Stomach (tissue), 9 donors: ENCODE results near the gene RBMS3. TPM values are rescaled to one million over a fixed set of nuclear protein-coding genes. Genes with fewer than 3 reads are reported as not detected.

ENCODE experiments used
- DNase-seq, 2 donors: peaks; one replicate each; pipeline versions ENCODE4 v3.0.0 to v3.0.0-alpha.2; 2013 to 2019
- H3K27ac ChIP-seq, 5 donors: fragments of 200-600 bp in 4 of 5; sonication (generic) in 4 of 5; one replicate each; pipeline ENCODE4 v1.5.1; 2013 to 2019; ENCODE audit warnings: mild to moderate bottlenecking in 1 of 5, moderate library complexity in 1 of 5
- H3K27me3 ChIP-seq, 3 donors: fragments of 200-600 bp; sonication (generic); one replicate each; pipeline ENCODE4 v1.5.1; 2017 to 2019; ENCODE audit warnings: mixed run types in 1 of 3
- H3K36me3 ChIP-seq, 4 donors: fragments of 200-600 bp; sonication (generic); 1 replicate in 3 of 4; 2 replicates in 1 of 4; pipeline ENCODE4 v1.5.1; 2016 to 2019
- H3K4me1 ChIP-seq, 4 donors: fragments of 200-600 bp; sonication (generic); one replicate each; pipeline ENCODE4 v1.5.1; 2016 to 2019
- H3K4me3 ChIP-seq, 4 donors: fragments of 200-600 bp; sonication (generic) in 3 of 4; one replicate each; pipeline ENCODE4 v1.5.1; 2016 to 2019; ENCODE audit warnings: mild to moderate bottlenecking in 1 of 4
- H3K9me3 ChIP-seq, 4 donors: fragments of 200-600 bp; sonication (generic); one replicate each; pipeline ENCODE4 v1.5.1; 2016 to 2019
- EP300 ChIP-seq: sonication (generic); formaldehyde crosslinking; IDR thresholded peaks from one replicate; pipeline ENCODE4 v1.6.1; 2017; ENCODE audit warnings: antibody characterized with exemption
- POLR2A ChIP-seq, 4 donors: fragments of 450-650 bp; IDR thresholded peaks; one replicate each; pipeline ENCODE4 v1.6.1; 2016; ENCODE audit warnings: antibody characterized with exemption in 4 of 4, control low read depth in 2 of 4, mild to moderate bottlenecking in 1 of 4, moderate library complexity in 1 of 4
- POLR2AphosphoS5 ChIP-seq, 3 donors: sonication (generic); formaldehyde crosslinking; IDR thresholded peaks; one replicate each; pipeline ENCODE4 v1.6.1; 2016; ENCODE audit warnings: antibody characterized with exemption in 3 of 3
- WGBS, 5 donors: extraction: QIAGEN DNeasy Blood & Tissue Kit in 3 of 5; methylation state at CpG; one replicate each; pipeline versions ENCODE4 v1.1.5 to v1.1.7; 2013 to 2018; 5-methylcytosine and 5-hydroxymethylcytosine counted together
- intact Hi-C: fragments of 100-400 bp; cut with DNase I; formaldehyde crosslinking; loops from one replicate; pipeline ENCODE4 v1.15.1; 2023; ENCODE audit warnings: low total_unique reads
- polyA plus RNA-seq, 3 donors: library from polyadenylated mRNA; stranded (reverse); fragments of 200-250 nt; gene quantifications; one replicate each; pipeline ENCODE4 v1.2.3, GENCODE V29; 2013
- total RNA-seq, 5 donors: library from RNA; depleted of rRNA; stranded (reverse); fragments of >200 nt; gene quantifications; one replicate each; pipeline versions ENCODE4 v1.1.0 to v1.2.3, GENCODE V29; 2014 to 2016
- TF ChIP-seq, protein P1 (sequence below), 7 experiments: fragments of 450-650 bp in 4 of 7; fragments of 200-600 bp in 3 of 7; sonication (generic) in 3 of 7; IDR thresholded peaks; one replicate each; pipeline ENCODE4 v1.5.1; 2016 to 2019; ENCODE audit warnings: antibody characterized with exemption in 7 of 7, control low read depth in 2 of 7, mild to moderate bottlenecking in 1 of 7
- donor health status: healthy with polysubstance abuse.
- donor health status: Bipolar disorder and iron deficiency.
- donor health status: healthy.

RBMS3 gene
- total and polyA plus RNA-seq, 8 donors = 2.0 to 103 (median 16.0) TPM

DNA sequence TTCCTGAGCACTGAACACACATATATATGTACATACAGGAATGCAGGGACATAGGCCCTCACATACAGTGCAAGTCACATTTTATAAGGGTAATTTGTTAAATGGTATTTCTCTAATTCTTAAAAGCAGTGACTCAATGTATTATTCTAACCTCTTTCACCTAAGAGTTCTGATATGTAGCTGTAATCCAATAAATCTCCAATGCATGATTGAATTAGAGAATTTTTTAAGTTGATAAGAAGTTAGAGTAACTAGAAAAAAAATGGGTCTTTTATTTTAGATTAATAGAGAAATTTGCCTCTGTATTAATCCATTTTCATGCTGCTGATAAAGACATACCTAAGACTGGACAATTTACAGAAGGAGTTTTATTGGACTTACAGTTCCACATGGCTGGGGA, 98.2 kb downstream of the RBMS3 start:
- no peak for DNase-seq
- intact Hi-C loops = no loop called here
- no peaks in the 10 kb centered on the region for H3K36me3 ChIP-seq
- H3K9me3 ChIP-seq = no peaks in the 10 kb centered on the region
- no peak overlapping the region for H3K27ac ChIP-seq
- no peak overlapping the region for H3K4me3 ChIP-seq
- no peaks in the 10 kb centered on the region for H3K4me1 ChIP-seq
- no peaks in the 10 kb centered on the region for H3K27me3 ChIP-seq
- no peak for TF ChIP-seq EP300
- TF ChIP-seq POLR2A (IDR thresholded peaks at IDR 0.05) = no peak
- TF ChIP-seq POLR2AphosphoS5 (IDR thresholded peaks at IDR 0.05) = no peak
- TF ChIP-seq, protein P1, sequence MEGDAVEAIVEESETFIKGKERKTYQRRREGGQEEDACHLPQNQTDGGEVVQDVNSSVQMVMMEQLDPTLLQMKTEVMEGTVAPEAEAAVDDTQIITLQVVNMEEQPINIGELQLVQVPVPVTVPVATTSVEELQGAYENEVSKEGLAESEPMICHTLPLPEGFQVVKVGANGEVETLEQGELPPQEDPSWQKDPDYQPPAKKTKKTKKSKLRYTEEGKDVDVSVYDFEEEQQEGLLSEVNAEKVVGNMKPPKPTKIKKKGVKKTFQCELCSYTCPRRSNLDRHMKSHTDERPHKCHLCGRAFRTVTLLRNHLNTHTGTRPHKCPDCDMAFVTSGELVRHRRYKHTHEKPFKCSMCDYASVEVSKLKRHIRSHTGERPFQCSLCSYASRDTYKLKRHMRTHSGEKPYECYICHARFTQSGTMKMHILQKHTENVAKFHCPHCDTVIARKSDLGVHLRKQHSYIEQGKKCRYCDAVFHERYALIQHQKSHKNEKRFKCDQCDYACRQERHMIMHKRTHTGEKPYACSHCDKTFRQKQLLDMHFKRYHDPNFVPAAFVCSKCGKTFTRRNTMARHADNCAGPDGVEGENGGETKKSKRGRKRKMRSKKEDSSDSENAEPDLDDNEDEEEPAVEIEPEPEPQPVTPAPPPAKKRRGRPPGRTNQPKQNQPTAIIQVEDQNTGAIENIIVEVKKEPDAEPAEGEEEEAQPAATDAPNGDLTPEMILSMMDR (IDR thresholded peaks at IDR 0.05) = no peak

GRCh38 chr3:29381595-29381994, 100.7 kb downstream of the RBMS3 start:
- H3K4me3 ChIP-seq = no peak overlapping the region
- no peaks in the 10 kb centered on the region for H3K4me1 ChIP-seq
- intact Hi-C loops = no loop called here
- H3K27ac ChIP-seq = peak overlapping the region in 2 of 5 donors; percentile 11 to 33
- DNase-seq = peak in 1 of 2 donors; percentile 38
- WGBS, 5 donors = 69 to 89% (median 74%) methylated on average over 1 of the region's 1 CpG
- TF ChIP-seq POLR2A (IDR thresholded peaks at IDR 0.05) (no peak), POLR2AphosphoS5 (IDR thresholded peaks at IDR 0.05) (no peak), EP300 (no peak)
- TF ChIP-seq, protein P1 (IDR thresholded peaks at IDR 0.05) = no peak
- H3K27me3 ChIP-seq = no peaks in the 10 kb centered on the region
- no peaks in the 10 kb centered on the region for H3K36me3 ChIP-seq
- H3K9me3 ChIP-seq = no peaks in the 10 kb centered on the region

- H3K4me1 ChIP-seq = no peaks in the 10 kb centered on the region
- H3K27ac ChIP-seq = peak overlapping the region in 1 of 5 donors; percentile 33
- no peaks in the 10 kb centered on the region for H3K27me3 ChIP-seq
- intact Hi-C loops = no loop called here
- H3K36me3 ChIP-seq = no peaks in the 10 kb centered on the region
- no peak for DNase-seq
- no peak for TF ChIP-seq EP300
- no peak for TF ChIP-seq POLR2AphosphoS5 (IDR thresholded peaks at IDR 0.05)
- TF ChIP-seq POLR2A (IDR thresholded peaks at IDR 0.05) = no peak
- TF ChIP-seq, protein P1 (IDR thresholded peaks at IDR 0.05) = no peak
- no peaks in the 10 kb centered on the region for H3K9me3 ChIP-seq
- 62 to 86% (median 79%) methylated on average over 6 of the region's 6 CpGs for WGBS, 5 donors
- no peak overlapping the region for H3K4me3 ChIP-seq
These were observed 101.5 kb downstream of the RBMS3 start for GRCh38 chr3:29382409-29382808.

- intact Hi-C loops = no loop called here
- Histone ChIP-seq H3K9me3 (no peaks in the 10 kb centered on the region), H3K4me1 (no peaks in the 10 kb centered on the region), H3K27me3 (no peaks in the 10 kb centered on the region), H3K4me3 (no peak overlapping the region), H3K27ac (no peak overlapping the region), H3K36me3 (no peaks in the 10 kb centered on the region)
- no peak for DNase-seq
- TF ChIP-seq POLR2AphosphoS5 (IDR thresholded peaks at IDR 0.05) (no peak), POLR2A (IDR thresholded peaks at IDR 0.05) (no peak)
- TF ChIP-seq, protein P1 (IDR thresholded peaks at IDR 0.05) = no peak
- 89 to 100% (median 93%) methylated on average over 1 of the region's 1 CpG for WGBS, 5 donors
These were observed 102.0 kb downstream of the RBMS3 start for GRCh38 chr3:29382845-29383244.
